GM12878 (cell line): ENCODE measurements around the gene SIGLEC11. TPM values are rescaled to one million over a fixed set of nuclear protein-coding genes. Genes with fewer than 3 reads are reported as not detected.

Source experiments
- ASH2L ChIP-seq: fragments of 300-600, 200-600 bp; sonication (generic); IDR thresholded peaks from 2 replicates; pipeline ENCODE4 v1.6.1; 2017; ENCODE audit warnings: low read depth, mild to moderate bottlenecking, borderline replicate concordance
- ATF3 ChIP-seq: IDR thresholded peaks from 2 replicates; pipeline ENCODE4 v1.6.1; 2011; ENCODE audit warnings: low read depth, mild to moderate bottlenecking, low read length, moderate library complexity, borderline replicate concordance; ENCODE audit errors: extremely low read depth
- CEBPZ ChIP-seq: fragments of 150-350 bp; IDR thresholded peaks from 2 replicates; pipeline ENCODE4 v1.6.1; 2016; ENCODE audit warnings: low read depth, low read length
- CHD2 ChIP-seq: IDR thresholded peaks from 2 replicates; pipeline ENCODE4 v1.6.1; 2011; ENCODE audit warnings: low read depth, low read length, improper control_type of control experiment, borderline replicate concordance
- DPF2 ChIP-seq: fragments of 450-650 bp; IDR thresholded peaks from 2 replicates; pipeline ENCODE4 v1.6.1; 2017; ENCODE audit warnings: mild to moderate bottlenecking
- E4F1 ChIP-seq: fragments of 450-650 bp; IDR thresholded peaks from 2 replicates; pipeline ENCODE4 v1.6.1; 2018; ENCODE audit warnings: borderline replicate concordance, mild to moderate bottlenecking; ENCODE audit not compliant: partially characterized antibody
- FOXM1 ChIP-seq: IDR thresholded peaks from 2 replicates; pipeline ENCODE4 v1.6.1; 2012; ENCODE audit warnings: low read depth, mild to moderate bottlenecking, inconsistent platforms, low read length, moderate library complexity
- HCFC1 ChIP-seq: fragments of 150-350 bp; IDR thresholded peaks from 2 replicates; pipeline ENCODE4 v1.6.1; 2014; ENCODE audit warnings: low read length
- HSF1 ChIP-seq: fragments of 150-350 bp; IDR thresholded peaks from 2 replicates; pipeline ENCODE4 v1.6.1; 2014; ENCODE audit warnings: mild to moderate bottlenecking, low read depth, low read length
- KLF5 ChIP-seq: fragments of 450-650 bp; IDR thresholded peaks from 2 replicates; pipeline ENCODE4 v1.6.1; 2014; ENCODE audit warnings: mild to moderate bottlenecking; ENCODE audit not compliant: partially characterized antibody
- LARP7 ChIP-seq: fragments of 450-650 bp; IDR thresholded peaks from 2 replicates; pipeline ENCODE4 v1.6.1; 2017; ENCODE audit warnings: mild to moderate bottlenecking
- MLLT1 ChIP-seq: fragments of 450-650 bp; IDR thresholded peaks from 2 replicates; pipeline ENCODE4 v1.6.1; 2016; ENCODE audit warnings: mild to moderate bottlenecking
- PML ChIP-seq: IDR thresholded peaks from 2 replicates; pipeline ENCODE4 v1.6.1; 2012; ENCODE audit warnings: low read length, inconsistent platforms
- POLR2A ChIP-seq: IDR thresholded peaks from 2 replicates; pipeline ENCODE4 v1.6.1; 2011; ENCODE audit warnings: low read depth, mild to moderate bottlenecking, low read length
- POLR2AphosphoS2 ChIP-seq: IDR thresholded peaks from 2 replicates; pipeline ENCODE4 v1.6.1; 2011; ENCODE audit warnings: low read depth, mild to moderate bottlenecking, low read length, improper control_type of control experiment, moderate library complexity
- POLR2AphosphoS5 ChIP-seq: IDR thresholded peaks from 2 replicates; pipeline ENCODE4 v1.6.1; 2011; ENCODE audit warnings: mild to moderate bottlenecking, low read length, inconsistent platforms
- SREBF2 ChIP-seq: IDR thresholded peaks from 2 replicates; pipeline ENCODE4 v1.6.1; 2012; ENCODE audit warnings: mild to moderate bottlenecking, low read length
- YBX1 ChIP-seq: fragments of 450-650 bp; IDR thresholded peaks from 2 replicates; pipeline ENCODE4 v1.6.1; 2016; ENCODE audit warnings: antibody characterized with exemption
- ZNF592 ChIP-seq: fragments of 450-650 bp; IDR thresholded peaks from 2 replicates; pipeline ENCODE4 v1.6.1; 2017; ENCODE audit warnings: mild to moderate bottlenecking, moderate library complexity
- polyA plus RNA-seq, 11 experiments: library from polyadenylated mRNA; depleted of rRNA in 4 of 11; unstranded in 6 of 11; stranded (reverse) in 5 of 11; fragments of >200 nt; fragmentation: Nextera tagmentation in 4 of 11; fragmentation: Illumina TruSeq in 1 of 11; extraction: Ambion mirVana in 4 of 11; extraction: Trizol in 1 of 11; gene quantifications; 1 replicate in 1 of 11; 2 replicates in 10 of 11; pipeline versions ENCODE4 v1.2.1 to v1.2.3, GENCODE V29; 2011 to 2016; ENCODE audit warnings: inconsistent platforms in 2 of 11, missing spikeins in 2 of 11, low read depth in 1 of 11
- total RNA-seq, 4 experiments: library from RNA; depleted of rRNA in 3 of 4; stranded (reverse); fragments of >200 nt in 3 of 4; fragmentation: Illumina TruSeq in 1 of 4; extraction: Trizol in 1 of 4; gene quantifications; 2 replicates each; pipeline versions ENCODE4 v1.2.1 to v1.2.3, GENCODE V29; 2013 to 2021

Gene SIGLEC11
- total and polyA plus RNA-seq, 10 of the 15 experiments (the other 5 are each of a cell fraction or from before 2014, with no cell fraction given): not detected

GRCh38 chr19:49932731-49933131 lies 28.2 kb downstream of the SIGLEC11 start (continued):
- TF ChIP-seq E4F1 (no peak), ZNF592 (no peak), POLR2AphosphoS2 (peak; percentile 75), CHD2 (no peak), PML (no peak), KLF5 (no peak), FOXM1 (no peak), LARP7 (no peak), YBX1 (no peak), CEBPZ (no peak), POLR2A (peak; percentile 66), SREBF2 (no peak), HCFC1 (no peak), DPF2 (no peak), HSF1 (no peak), ASH2L (no peak), POLR2AphosphoS5 (peak; percentile 22; the same call in 1 of the 2 replicates), ATF3 (no peak), MLLT1 (no peak)
